ENCODE results near the gene PRPF19.

DNA sequence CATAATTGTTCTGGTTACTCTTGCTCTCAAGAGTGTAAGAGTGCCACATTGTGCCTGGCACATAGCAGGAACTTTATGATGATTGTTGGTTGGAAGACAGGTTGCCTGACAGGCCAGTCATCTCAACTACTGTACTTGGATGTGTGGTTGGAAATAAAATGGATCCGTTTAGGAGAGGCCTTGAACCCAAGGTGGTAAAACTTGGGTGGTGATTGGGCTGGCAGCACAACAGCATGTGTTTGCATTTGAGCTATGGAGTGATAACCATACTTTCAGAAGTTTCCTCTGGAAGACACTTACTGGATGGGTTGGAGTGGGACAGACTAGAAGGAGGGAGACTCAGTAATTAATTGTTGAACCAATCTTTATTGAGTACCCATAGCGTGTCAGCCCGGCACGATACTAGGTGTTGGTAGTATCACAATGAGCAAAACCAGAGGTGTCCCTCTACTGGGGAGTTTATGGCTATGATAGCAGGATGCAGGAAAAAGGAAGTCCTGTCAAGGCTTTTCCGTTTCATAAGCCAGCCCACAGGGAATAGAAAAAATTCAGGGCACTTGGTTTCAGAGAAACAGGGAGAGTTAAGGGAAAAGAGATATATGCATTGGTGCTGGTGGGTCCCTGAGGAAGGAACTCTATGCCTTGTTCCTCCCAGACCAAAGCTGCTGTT, 4.5 kb upstream of the PRPF19 start:
- TF ChIP-seq, protein P1, sequence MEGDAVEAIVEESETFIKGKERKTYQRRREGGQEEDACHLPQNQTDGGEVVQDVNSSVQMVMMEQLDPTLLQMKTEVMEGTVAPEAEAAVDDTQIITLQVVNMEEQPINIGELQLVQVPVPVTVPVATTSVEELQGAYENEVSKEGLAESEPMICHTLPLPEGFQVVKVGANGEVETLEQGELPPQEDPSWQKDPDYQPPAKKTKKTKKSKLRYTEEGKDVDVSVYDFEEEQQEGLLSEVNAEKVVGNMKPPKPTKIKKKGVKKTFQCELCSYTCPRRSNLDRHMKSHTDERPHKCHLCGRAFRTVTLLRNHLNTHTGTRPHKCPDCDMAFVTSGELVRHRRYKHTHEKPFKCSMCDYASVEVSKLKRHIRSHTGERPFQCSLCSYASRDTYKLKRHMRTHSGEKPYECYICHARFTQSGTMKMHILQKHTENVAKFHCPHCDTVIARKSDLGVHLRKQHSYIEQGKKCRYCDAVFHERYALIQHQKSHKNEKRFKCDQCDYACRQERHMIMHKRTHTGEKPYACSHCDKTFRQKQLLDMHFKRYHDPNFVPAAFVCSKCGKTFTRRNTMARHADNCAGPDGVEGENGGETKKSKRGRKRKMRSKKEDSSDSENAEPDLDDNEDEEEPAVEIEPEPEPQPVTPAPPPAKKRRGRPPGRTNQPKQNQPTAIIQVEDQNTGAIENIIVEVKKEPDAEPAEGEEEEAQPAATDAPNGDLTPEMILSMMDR (IDR thresholded peaks at IDR 0.05) = no peak
- TF ChIP-seq EP300 (IDR thresholded peaks at IDR 0.05) = no peak
- no peak for TF ChIP-seq POLR2A (IDR thresholded peaks at IDR 0.05)

Data from gastroesophageal sphincter (tissue), 3 donors.